ENCODE results near the gene CP. TPM values are rescaled to one million over a fixed set of nuclear protein-coding genes. Genes with fewer than 3 reads are reported as not detected.

The CP gene
- polyA plus RNA-seq (2013): 22.2 TPM

- Histone ChIP-seq H3K9me3 (ENCODE audit: control extremely low read depth in 1 of 5, control insufficient read depth in 4 of 5, insufficient read depth in 2 of 5, low read depth in 1 of 5, low read length in 4 of 5) (no peaks in the 10 kb centered on the region), H3K4me1 (ENCODE audit: control extremely low read depth in 1 of 4, control insufficient read depth in 4 of 4, insufficient read depth in 4 of 4, low read length in 3 of 4) (peaks cover 0 to 24% (median 17%) of the 10 kb centered on the region in 4 experiments), H3K27me3 (replicated peaks in 2 of 5; ENCODE audit: control insufficient read depth in 4 of 5, insufficient read depth in 5 of 5, low read length in 4 of 5) (no peaks in the 10 kb centered on the region), H3K27ac (ENCODE audit: insufficient read depth in 1 of 2, low read depth in 1 of 2, low read length in 2 of 2, poor library complexity in 1 of 2, severe bottlenecking in 2 of 2) (no peak within 1 kb of the TSS), H3K36me3 (ENCODE audit: control insufficient read depth in 4 of 4, insufficient read depth in 4 of 4, low read length in 3 of 4) (no peaks in the 10 kb centered on the region), H3K4me3 (ENCODE audit: control insufficient read depth in 1 of 7, extremely low read depth in 1 of 7, insufficient read depth in 4 of 7, low read depth in 2 of 7, low read length in 6 of 7) (peak within 1 kb of the TSS in 2 of 7 experiments; percentile 14 to 50)
- ChIA-PET CTCF (interaction anchor here (1.4 kb wide), 1 partner anchor 9 kb away, joined by 3 read pairs; no protein-coding TSS in a partner anchor), POLR2A (no interaction called here)
- WGBS (ENCODE audit: insufficient coverage): 86% methylated on average over 1 of the region's 3 CpGs
- no peak for DNase-seq
Observed at GRCh38 chr3:149221783-149222517, at the start of gene CP. Gene CP, minus strand, starts transcription at chr3:149221829. Its CDS starts 37 bp downstream, at chr3:149221792.

GRCh38 chr3:149270180-149270579, 48.6 kb upstream of the CP start:
- ChIA-PET CTCF (interaction anchor here (6.3 kb wide), 1 partner anchor 150 kb away, joined by 106 read pairs; no protein-coding TSS in a partner anchor), POLR2A (no interaction called here)
- peaks cover 0 to 6% (median 3%) of the 10 kb centered on the region in 4 experiments for H3K4me1 ChIP-seq (ENCODE audit: control extremely low read depth in 1 of 4, control insufficient read depth in 4 of 4, insufficient read depth in 4 of 4, low read length in 3 of 4)
- H3K27ac ChIP-seq (ENCODE audit: insufficient read depth in 1 of 2, low read depth in 1 of 2, low read length in 2 of 2, poor library complexity in 1 of 2, severe bottlenecking in 2 of 2): no peak overlapping the region
- WGBS (ENCODE audit: insufficient coverage): no CpG with 5 or more reads among the region's 2 CpGs
- H3K36me3 ChIP-seq (ENCODE audit: control insufficient read depth in 4 of 4, insufficient read depth in 4 of 4, low read length in 3 of 4): no peaks in the 10 kb centered on the region
- H3K9me3 ChIP-seq (ENCODE audit: control extremely low read depth in 1 of 5, control insufficient read depth in 4 of 5, insufficient read depth in 2 of 5, low read depth in 1 of 5, low read length in 4 of 5): no peaks in the 10 kb centered on the region
- no peaks in the 10 kb centered on the region for H3K27me3 ChIP-seq (replicated peaks in 2 of 5; ENCODE audit: control insufficient read depth in 4 of 5, insufficient read depth in 5 of 5, low read length in 4 of 5)
- no peak overlapping the region for H3K4me3 ChIP-seq (ENCODE audit: control insufficient read depth in 1 of 7, extremely low read depth in 1 of 7, insufficient read depth in 4 of 7, low read depth in 2 of 7, low read length in 6 of 7)
- no peak for DNase-seq

- H3K9me3 ChIP-seq (ENCODE audit: control extremely low read depth in 1 of 5, control insufficient read depth in 4 of 5, insufficient read depth in 2 of 5, low read depth in 1 of 5, low read length in 4 of 5): no peaks in the 10 kb centered on the region
- no peak overlapping the region for H3K27ac ChIP-seq (ENCODE audit: insufficient read depth in 1 of 2, low read depth in 1 of 2, low read length in 2 of 2, poor library complexity in 1 of 2, severe bottlenecking in 2 of 2)
- no CpG with 5 or more reads among the region's 7 CpGs for WGBS (ENCODE audit: insufficient coverage)
- ChIA-PET CTCF (interaction anchor here (0.7 to 3.4 kb wide), 4 partner anchors 40 to 314 kb away, joined by 3 to 21 read pairs (median 3); no protein-coding TSS in a partner anchor), POLR2A (no interaction called here)
- H3K4me1 ChIP-seq (ENCODE audit: control extremely low read depth in 1 of 4, control insufficient read depth in 4 of 4, insufficient read depth in 4 of 4, low read length in 3 of 4): peaks cover 0 to 2% (median under 1%) of the 10 kb centered on the region in 4 experiments
- no peak overlapping the region for H3K4me3 ChIP-seq (ENCODE audit: control insufficient read depth in 1 of 7, extremely low read depth in 1 of 7, insufficient read depth in 4 of 7, low read depth in 2 of 7, low read length in 6 of 7)
- H3K36me3 ChIP-seq (ENCODE audit: control insufficient read depth in 4 of 4, insufficient read depth in 4 of 4, low read length in 3 of 4): no peaks in the 10 kb centered on the region
- DNase-seq: no peak
- no peaks in the 10 kb centered on the region for H3K27me3 ChIP-seq (replicated peaks in 2 of 5; ENCODE audit: control insufficient read depth in 4 of 5, insufficient read depth in 5 of 5, low read length in 4 of 5)
Observed at GRCh38 chr3:149269687-149270086, 48.1 kb upstream of the CP start.

GRCh38 chr3:149267565-149267964, 45.9 kb upstream of the CP start:
- ChIA-PET CTCF (interaction anchor here (1.4 to 3.4 kb wide), 2 partner anchors 95 to 147 kb away, joined by 4 to 21 read pairs; no protein-coding TSS in a partner anchor), POLR2A (no interaction called here)
- no peak overlapping the region for H3K4me3 ChIP-seq (ENCODE audit: control insufficient read depth in 1 of 7, extremely low read depth in 1 of 7, insufficient read depth in 4 of 7, low read depth in 2 of 7, low read length in 6 of 7)
- no peaks in the 10 kb centered on the region for H3K36me3 ChIP-seq (ENCODE audit: control insufficient read depth in 4 of 4, insufficient read depth in 4 of 4, low read length in 3 of 4)
- no CpG with 5 or more reads among the region's 6 CpGs for WGBS (ENCODE audit: insufficient coverage)
- no peaks in the 10 kb centered on the region for H3K9me3 ChIP-seq (ENCODE audit: control extremely low read depth in 1 of 5, control insufficient read depth in 4 of 5, insufficient read depth in 2 of 5, low read depth in 1 of 5, low read length in 4 of 5)
- no peak overlapping the region for H3K27ac ChIP-seq (ENCODE audit: insufficient read depth in 1 of 2, low read depth in 1 of 2, low read length in 2 of 2, poor library complexity in 1 of 2, severe bottlenecking in 2 of 2)
- H3K27me3 ChIP-seq (replicated peaks in 2 of 5; ENCODE audit: control insufficient read depth in 4 of 5, insufficient read depth in 5 of 5, low read length in 4 of 5): no peaks in the 10 kb centered on the region
- peaks cover 0 to 3% (median 0%) of the 10 kb centered on the region in 4 experiments for H3K4me1 ChIP-seq (ENCODE audit: control extremely low read depth in 1 of 4, control insufficient read depth in 4 of 4, insufficient read depth in 4 of 4, low read length in 3 of 4)
- DNase-seq: no peak

GRCh38 chr3:149266736-149267135, 45.1 kb upstream of the CP start:
- Histone ChIP-seq H3K4me1 (ENCODE audit: control extremely low read depth in 1 of 4, control insufficient read depth in 4 of 4, insufficient read depth in 4 of 4, low read length in 3 of 4) (peaks cover 0 to 3% (median 0%) of the 10 kb centered on the region in 4 experiments), H3K27ac (ENCODE audit: insufficient read depth in 1 of 2, low read depth in 1 of 2, low read length in 2 of 2, poor library complexity in 1 of 2, severe bottlenecking in 2 of 2) (no peak overlapping the region), H3K27me3 (replicated peaks in 2 of 5; ENCODE audit: control insufficient read depth in 4 of 5, insufficient read depth in 5 of 5, low read length in 4 of 5) (no peaks in the 10 kb centered on the region), H3K36me3 (ENCODE audit: control insufficient read depth in 4 of 4, insufficient read depth in 4 of 4, low read length in 3 of 4) (no peaks in the 10 kb centered on the region), H3K4me3 (ENCODE audit: control insufficient read depth in 1 of 7, extremely low read depth in 1 of 7, insufficient read depth in 4 of 7, low read depth in 2 of 7, low read length in 6 of 7) (no peak overlapping the region), H3K9me3 (ENCODE audit: control extremely low read depth in 1 of 5, control insufficient read depth in 4 of 5, insufficient read depth in 2 of 5, low read depth in 1 of 5, low read length in 4 of 5) (no peaks in the 10 kb centered on the region)
- DNase-seq: no peak
- ChIA-PET POLR2A (no interaction called here), CTCF (interaction anchor here (3.4 kb wide), 1 partner anchor 147 kb away, joined by 21 read pairs; no protein-coding TSS in a partner anchor)

GRCh38 chr3:149263856-149264255, 42.2 kb upstream of the CP start:
- POLR2A ChIA-PET: no interaction called here
- Histone ChIP-seq H3K36me3 (ENCODE audit: control insufficient read depth in 4 of 4, insufficient read depth in 4 of 4, low read length in 3 of 4) (no peaks in the 10 kb centered on the region), H3K27me3 (replicated peaks in 2 of 5; ENCODE audit: control insufficient read depth in 4 of 5, insufficient read depth in 5 of 5, low read length in 4 of 5) (no peaks in the 10 kb centered on the region), H3K9me3 (ENCODE audit: control extremely low read depth in 1 of 5, control insufficient read depth in 4 of 5, insufficient read depth in 2 of 5, low read depth in 1 of 5, low read length in 4 of 5) (no peaks in the 10 kb centered on the region), H3K4me1 (ENCODE audit: control extremely low read depth in 1 of 4, control insufficient read depth in 4 of 4, insufficient read depth in 4 of 4, low read length in 3 of 4) (peaks cover 0 to 7% (median 3%) of the 10 kb centered on the region in 4 experiments), H3K27ac (ENCODE audit: insufficient read depth in 1 of 2, low read depth in 1 of 2, low read length in 2 of 2, poor library complexity in 1 of 2, severe bottlenecking in 2 of 2) (no peak overlapping the region), H3K4me3 (ENCODE audit: control insufficient read depth in 1 of 7, extremely low read depth in 1 of 7, insufficient read depth in 4 of 7, low read depth in 2 of 7, low read length in 6 of 7) (no peak overlapping the region)
- WGBS (ENCODE audit: insufficient coverage): no CpG with 5 or more reads among the region's 1 CpG
- DNase-seq: no peak
- CTCF ChIA-PET: interaction anchor here (1.0 kb wide), 1 partner anchor 21 kb away, joined by 3 read pairs; no protein-coding TSS in a partner anchor

- POLR2A ChIA-PET: no interaction called here
- peaks cover 0 to 9% (median 2%) of the 10 kb centered on the region in 4 experiments for H3K4me1 ChIP-seq (ENCODE audit: control extremely low read depth in 1 of 4, control insufficient read depth in 4 of 4, insufficient read depth in 4 of 4, low read length in 3 of 4)
- H3K9me3 ChIP-seq (ENCODE audit: control extremely low read depth in 1 of 5, control insufficient read depth in 4 of 5, insufficient read depth in 2 of 5, low read depth in 1 of 5, low read length in 4 of 5): no peaks in the 10 kb centered on the region
- no peaks in the 10 kb centered on the region for H3K36me3 ChIP-seq (ENCODE audit: control insufficient read depth in 4 of 4, insufficient read depth in 4 of 4, low read length in 3 of 4)
- H3K4me3 ChIP-seq (ENCODE audit: control insufficient read depth in 1 of 7, extremely low read depth in 1 of 7, insufficient read depth in 4 of 7, low read depth in 2 of 7, low read length in 6 of 7): no peak overlapping the region
- CTCF ChIA-PET: no interaction called here
- H3K27ac ChIP-seq (ENCODE audit: insufficient read depth in 1 of 2, low read depth in 1 of 2, low read length in 2 of 2, poor library complexity in 1 of 2, severe bottlenecking in 2 of 2): no peak overlapping the region
- no peak for DNase-seq
- 98% methylated on average over 4 of the region's 4 CpGs for WGBS (ENCODE audit: insufficient coverage)
- no peaks in the 10 kb centered on the region for H3K27me3 ChIP-seq (replicated peaks in 2 of 5; ENCODE audit: control insufficient read depth in 4 of 5, insufficient read depth in 5 of 5, low read length in 4 of 5)
Observed at GRCh38 chr3:149258714-149259113, 37.1 kb upstream of the CP start.
